Vagina (tissue), 2 donors: ENCODE data around the gene SCARF1.

Experiments
- CTCF ChIP-seq, 3 experiments: fragments of 450-650 bp in 2 of 3; fragments of 200-600 bp in 1 of 3; sonication (generic) in 1 of 3; IDR thresholded peaks; one replicate each; pipeline ENCODE4 v1.5.1; 2017 to 2019; ENCODE audit warnings: antibody characterized with exemption in 3 of 3, mild to moderate bottlenecking in 2 of 3, moderate library complexity in 2 of 3
- POLR2A ChIP-seq, 2 donors: fragments of 450-650 bp; IDR thresholded peaks; one replicate each; pipeline ENCODE4 v1.6.1; 2017; ENCODE audit warnings: antibody characterized with exemption in 2 of 2, mild to moderate bottlenecking in 2 of 2, moderate library complexity in 2 of 2
- POLR2AphosphoS5 ChIP-seq, 2 donors: sonication (generic); formaldehyde crosslinking; IDR thresholded peaks; one replicate each; pipeline ENCODE4 v1.9.0; 2017; ENCODE audit warnings: antibody characterized with exemption in 2 of 2, mild to moderate bottlenecking in 2 of 2, low read depth in 1 of 2; ENCODE audit not compliant: insufficient read depth in 1 of 2

GRCh38 chr17:1611715-1612114 is 33.8 kb downstream of the SCARF1 start:
- TF ChIP-seq CTCF (IDR thresholded peaks at IDR 0.05) (no peak), POLR2AphosphoS5 (IDR thresholded peaks at IDR 0.05; ENCODE audit: insufficient read depth in 1 of 2, low read depth in 1 of 2) (no peak), POLR2A (IDR thresholded peaks at IDR 0.05) (no peak)
